CD14-positive monocyte (primary cell): ENCODE measurements around the gene LRIT1. TPM values are rescaled to one million over a fixed set of nuclear protein-coding genes. Genes with fewer than 3 reads are reported as not detected.

Experiments used
- DNase-seq, 3 donors: peaks; one replicate each; pipeline ENCODE4 v3.0.0-alpha.2; 2011 to 2022
- H2AFZ ChIP-seq: 2 replicates; pipeline ENCODE4 v1.6.0; 2012; ENCODE audit warnings: mild to moderate bottlenecking, low read depth, low read length, inconsistent platforms; ENCODE audit not compliant: insufficient read depth, poor library complexity, severe bottlenecking
- H3K27ac ChIP-seq, 2 donors: 1 replicate in 1 of 2; 2 replicates in 1 of 2; pipeline ENCODE4 v1.5.1; 2012 to 2013; ENCODE audit warnings: low read length in 2 of 2, control low read depth in 1 of 2, inconsistent platforms in 1 of 2, low read depth in 1 of 2, mild to moderate bottlenecking in 1 of 2
- H3K27me3 ChIP-seq, 2 donors: one replicate each; pipeline versions ENCODE4 v1.6.0 to v1.6.1; 2011 to 2013; ENCODE audit warnings: low read length in 2 of 2; ENCODE audit not compliant: control insufficient read depth in 2 of 2, insufficient read depth in 2 of 2
- H3K36me3 ChIP-seq, 2 donors: replicated peaks in 1 of 2; 1 replicate in 1 of 2; 2 replicates in 1 of 2; pipeline versions ENCODE4 v1.5.1 to v1.6.1; 2012 to 2013; ENCODE audit warnings: low read length in 2 of 2, control low read depth in 1 of 2, inconsistent platforms in 1 of 2, mild to moderate bottlenecking in 1 of 2; ENCODE audit not compliant: insufficient read depth in 2 of 2, control insufficient read depth in 1 of 2
- H3K4me1 ChIP-seq, 2 donors: 1 replicate in 1 of 2; 2 replicates in 1 of 2; pipeline versions ENCODE4 v1.5.1 to v1.6.1; 2012 to 2013; ENCODE audit warnings: low read length in 2 of 2, control low read depth in 1 of 2, inconsistent platforms in 1 of 2, mild to moderate bottlenecking in 1 of 2, moderate library complexity in 1 of 2; ENCODE audit not compliant: insufficient read depth in 2 of 2, control insufficient read depth in 1 of 2
- H3K4me2 ChIP-seq: replicated peaks from 2 replicates; pipeline ENCODE3; 2012; ENCODE audit warnings: low read length, moderate library complexity, mild to moderate bottlenecking; ENCODE audit not compliant: poor library complexity, severe bottlenecking; ENCODE audit errors: extremely low read depth
- H3K4me3 ChIP-seq, 3 experiments: fragments of 200-600 bp in 1 of 3; sonication (generic) in 1 of 3; replicated peaks in 1 of 3; 1 replicate in 2 of 3; 2 replicates in 1 of 3; pipeline ENCODE4 v1.5.1; 2011 to 2013; ENCODE audit warnings: low read length in 3 of 3, mild to moderate bottlenecking in 3 of 3, control low read depth in 2 of 3, low read depth in 2 of 3, inconsistent platforms in 1 of 3, moderate library complexity in 1 of 3
- H3K79me2 ChIP-seq: 2 replicates; pipeline ENCODE4 v1.6.0; 2012; ENCODE audit warnings: mild to moderate bottlenecking, control low read depth, inconsistent platforms, low read length, moderate library complexity; ENCODE audit not compliant: insufficient read depth
- H3K9ac ChIP-seq: 2 replicates; pipeline ENCODE4 v1.6.0; 2017; ENCODE audit warnings: low read length, mild to moderate bottlenecking; ENCODE audit not compliant: insufficient read depth, poor library complexity, severe bottlenecking
- H3K9me3 ChIP-seq, 2 donors: replicated peaks in 1 of 2; 1 replicate in 1 of 2; 2 replicates in 1 of 2; pipeline versions ENCODE4 v1.5.1 to v1.6.1; 2012 to 2013; ENCODE audit warnings: low read length in 2 of 2, control low read depth in 1 of 2; ENCODE audit not compliant: control insufficient read depth in 1 of 2, insufficient read depth in 1 of 2
- H4K20me1 ChIP-seq: 2 replicates; pipeline ENCODE4 v1.6.0; 2012; ENCODE audit warnings: mild to moderate bottlenecking, low read length, control low read depth, moderate library complexity; ENCODE audit not compliant: insufficient read depth
- H3K27ac Mint-ChIP-seq, 7 donors: one replicate each; pipeline ENCODE4 v1.8.0; 2020; ENCODE audit warnings: mild to moderate bottlenecking in 7 of 7, mixed read lengths in 7 of 7, moderate library complexity in 6 of 7, inconsistent platforms in 2 of 7
- H3K27me3 Mint-ChIP-seq, 3 donors: one replicate each; pipeline ENCODE4 v1.8.0; 2021 to 2022; ENCODE audit warnings: low read depth in 3 of 3, mild to moderate bottlenecking in 3 of 3, mixed read lengths in 3 of 3, moderate library complexity in 3 of 3, inconsistent platforms in 1 of 3
- H3K36me3 Mint-ChIP-seq, 2 donors: one replicate each; pipeline ENCODE4 v1.8.0; 2020; ENCODE audit warnings: mixed read lengths in 2 of 2, inconsistent platforms in 1 of 2, mild to moderate bottlenecking in 1 of 2
- H3K4me1 Mint-ChIP-seq: one replicate; pipeline ENCODE4 v1.8.0; 2020; ENCODE audit warnings: mild to moderate bottlenecking, mixed read lengths
- H3K4me3 Mint-ChIP-seq, 2 donors: one replicate each; pipeline ENCODE4 v1.8.0; 2020; ENCODE audit warnings: mild to moderate bottlenecking in 2 of 2, mixed read lengths in 2 of 2, moderate library complexity in 1 of 2
- H3K9me3 Mint-ChIP-seq, 7 donors: one replicate each; pipeline ENCODE4 v1.8.0; 2020 to 2022; ENCODE audit warnings: mixed read lengths in 7 of 7, mild to moderate bottlenecking in 6 of 7, moderate library complexity in 6 of 7, inconsistent platforms in 2 of 7
- CTCF ChIP-seq: fragments of 200-600 bp; IDR thresholded peaks from one replicate; pipeline ENCODE4 v1.8.0; 2022; ENCODE audit warnings: antibody characterized with exemption, mild to moderate bottlenecking
- WGBS: methylation state at CpG from one replicate; pipeline ENCODE4 v1.1.5; 2013; ENCODE audit warnings: missing lambda C conversion rate; ENCODE audit not compliant: insufficient coverage; 5-methylcytosine and 5-hydroxymethylcytosine counted together
- intact Hi-C, 2 donors: fragments of 100-400 bp; cut with micrococcal nuclease; formaldehyde crosslinking; loops; one replicate each; pipeline versions ENCODE4 v1.15.0 to v1.15.1; 2023
- polyA plus RNA-seq, 3 donors: library from polyadenylated mRNA; depleted of rRNA in 1 of 3; unstranded in 2 of 3; stranded (reverse) in 1 of 3; fragments of 300-500 nt in 2 of 3; fragments of >200 nt in 1 of 3; fragmentation: Illumina TruSeq in 2 of 3; gene quantifications; 1 replicate in 2 of 3; 2 replicates in 1 of 3; pipeline ENCODE4 v1.2.3, GENCODE V29; 2012 to 2021

Gene LRIT1
- polyA plus RNA-seq, 3 donors: not detected

- no peaks in the 10 kb centered on the region for H3K4me1 ChIP-seq
- no peak overlapping the region for H3K27ac Mint-ChIP-seq
Measured at GRCh38 chr10:84270708-84271107, 29.4 kb upstream of the LRIT1 start.

GRCh38 chr10:84269773-84270172 is 28.4 kb upstream of the LRIT1 start:
- no peaks in the 10 kb centered on the region for H3K9me3 Mint-ChIP-seq
- intact Hi-C loops: no loop called here
- no peak overlapping the region for H3K27ac ChIP-seq
- no peaks in the 10 kb centered on the region for H3K36me3 ChIP-seq
- H3K4me1 Mint-ChIP-seq: no peaks in the 10 kb centered on the region
- H3K79me2 ChIP-seq: no peaks in the 10 kb centered on the region
- H3K4me3 Mint-ChIP-seq: no peak overlapping the region
- peaks cover 0 to 5% (median 3%) of the 10 kb centered on the region in 3 donors for H3K27me3 Mint-ChIP-seq
- no peak overlapping the region for H3K27ac Mint-ChIP-seq
- H3K4me3 ChIP-seq: no peak overlapping the region
- no peak overlapping the region for H3K9ac ChIP-seq
- H3K27me3 ChIP-seq: no peaks in the 10 kb centered on the region
- H4K20me1 ChIP-seq: no peaks in the 10 kb centered on the region
- 90% methylated on average over 2 of the region's 2 CpGs for WGBS
- no peak overlapping the region for H2AFZ ChIP-seq
- no peaks in the 10 kb centered on the region for H3K36me3 Mint-ChIP-seq
- no peak overlapping the region for H3K4me2 ChIP-seq
- no peaks in the 10 kb centered on the region for H3K4me1 ChIP-seq
- no peak for DNase-seq
- no peak for TF ChIP-seq CTCF
- no peaks in the 10 kb centered on the region for H3K9me3 ChIP-seq

More at GRCh38 chr10:84270708-84271107, 29.4 kb upstream of the LRIT1 start:
- Mint-ChIP-seq H3K4me3 (no peak overlapping the region), H3K9me3 (no peaks in the 10 kb centered on the region), H3K4me1 (no peaks in the 10 kb centered on the region), H3K36me3 (no peaks in the 10 kb centered on the region), H3K27me3 (peaks cover 0 to 4% (median 3%) of the 10 kb centered on the region in 3 donors)
- H3K9ac ChIP-seq: no peak overlapping the region
- intact Hi-C loops: no loop called here
- H3K27me3 ChIP-seq: no peaks in the 10 kb centered on the region
- H3K9me3 ChIP-seq: no peaks in the 10 kb centered on the region
- H3K27ac ChIP-seq: no peak overlapping the region
- no peaks in the 10 kb centered on the region for H3K36me3 ChIP-seq
- H3K79me2 ChIP-seq: no peaks in the 10 kb centered on the region
- H3K4me3 ChIP-seq: no peak overlapping the region
- no peaks in the 10 kb centered on the region for H4K20me1 ChIP-seq
- H3K4me2 ChIP-seq: no peak overlapping the region
- DNase-seq: no peak
- no peak for TF ChIP-seq CTCF
- WGBS: no CpG with 5 or more reads among the region's 1 CpG
- H2AFZ ChIP-seq: no peak overlapping the region
